ENCODE data around the gene BAG5.

Gene BAG5

DNA sequence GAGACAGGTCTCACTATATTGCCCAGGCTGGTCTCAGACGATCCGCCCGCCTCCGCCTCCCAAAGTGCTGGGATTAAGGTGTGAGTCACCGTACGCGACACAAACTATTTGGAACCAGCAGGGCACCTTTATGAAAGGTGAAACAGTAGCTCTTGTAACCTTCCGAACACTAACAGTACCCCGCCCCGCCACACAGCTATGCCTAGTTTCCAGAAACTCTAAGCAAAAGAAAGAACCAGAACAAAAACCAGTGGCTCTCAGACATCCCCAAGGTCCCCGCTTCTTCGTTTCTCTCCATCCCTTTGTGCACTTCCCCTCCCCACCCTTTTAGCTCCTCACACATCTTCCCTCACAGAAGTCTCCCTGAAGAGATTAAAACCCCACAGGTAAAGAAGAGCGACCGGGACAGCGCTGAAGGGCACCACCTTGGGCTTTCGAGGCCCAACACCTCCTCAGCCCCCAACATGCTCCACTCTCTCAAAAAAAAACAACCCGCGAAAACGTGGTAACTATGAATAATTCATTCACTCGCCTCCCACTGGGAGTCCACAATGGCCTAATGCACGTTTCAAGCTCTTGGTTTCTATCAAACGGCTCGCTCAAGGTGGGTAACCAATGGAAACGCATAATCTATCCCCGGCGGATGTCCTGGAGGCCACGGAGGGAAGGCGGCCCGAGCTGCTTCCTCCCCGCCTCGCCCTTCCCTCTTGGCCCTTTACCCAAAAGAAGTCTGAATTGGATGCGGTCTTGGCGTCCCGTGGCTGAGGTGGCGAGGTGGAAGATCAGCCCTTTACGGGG is 877 bp downstream of the BAG5 start:
- Mint-ChIP-seq H3K36me3 (ENCODE audit: low read depth) (peaks cover 31% of the 10 kb centered on the region), H3K27ac (peak overlapping the region; percentile 94 to 96 (median 96)), H3K9me3 (no peaks in the 10 kb centered on the region), H3K4me3 (peak overlapping the region; percentile 91 to 96 (median 96)), H3K4me1 (peaks cover 58% of the 10 kb centered on the region), H3K27me3 (ENCODE audit: low read depth) (no peaks in the 10 kb centered on the region)
- no peak for TF ChIP-seq CTCF (IDR thresholded peaks at IDR 0.05; ENCODE audit: unreplicated experiment in 3 of 3)

DNA sequence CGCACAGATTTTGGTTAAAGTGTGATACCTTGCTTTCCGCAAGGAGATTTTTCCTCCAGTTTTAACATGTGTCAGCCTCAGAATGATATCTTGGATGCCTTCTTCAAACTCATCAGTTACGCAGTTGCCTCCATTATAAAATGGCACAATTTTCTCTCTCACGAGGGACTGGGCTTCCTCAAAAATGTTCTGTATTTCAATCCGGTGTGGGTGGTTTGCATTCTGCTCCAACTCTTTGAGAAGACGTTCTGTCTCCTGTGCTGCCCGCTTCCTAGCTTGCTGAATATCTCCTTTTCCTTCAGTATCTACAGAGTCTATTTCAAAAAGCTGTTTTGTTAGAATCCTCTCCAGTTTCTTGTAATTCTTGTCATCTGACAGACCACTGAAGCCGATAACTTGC is 1.8 kb downstream of the BAG5 start:
- peak overlapping the region; percentile 94 to 96 (median 96) for H3K27ac Mint-ChIP-seq
- H3K4me3 Mint-ChIP-seq: peak overlapping the region; percentile 91 to 96 (median 96)
- H3K36me3 Mint-ChIP-seq (ENCODE audit: low read depth): peaks cover 31% of the 10 kb centered on the region

GRCh38 chr14:103559766-103560165 is 2.7 kb downstream of the BAG5 start:
- no peak for TF ChIP-seq CTCF (IDR thresholded peaks at IDR 0.05; ENCODE audit: unreplicated experiment in 3 of 3)
- peaks cover 68% of the 10 kb centered on the region for H3K4me1 Mint-ChIP-seq
- H3K27me3 Mint-ChIP-seq (ENCODE audit: low read depth): no peaks in the 10 kb centered on the region
- no peaks in the 10 kb centered on the region for H3K9me3 Mint-ChIP-seq
- peaks cover 31% of the 10 kb centered on the region for H3K36me3 Mint-ChIP-seq (ENCODE audit: low read depth)
- peak overlapping the region in 2 of 3 experiments; percentile 35 to 56 for H3K27ac Mint-ChIP-seq
- peak overlapping the region; percentile 26 to 63 (median 62) for H3K4me3 Mint-ChIP-seq

More for the DNA sequence above, 1.8 kb downstream of the BAG5 start:
- H3K4me1 Mint-ChIP-seq: peaks cover 59% of the 10 kb centered on the region
- H3K9me3 Mint-ChIP-seq: no peaks in the 10 kb centered on the region
- TF ChIP-seq CTCF (IDR thresholded peaks at IDR 0.05; ENCODE audit: unreplicated experiment in 3 of 3): no peak
- no peaks in the 10 kb centered on the region for H3K27me3 Mint-ChIP-seq (ENCODE audit: low read depth)

GRCh38 chr14:103558071-103558882 is 4.2 kb downstream of the BAG5 start:
- Mint-ChIP-seq H3K27me3 (ENCODE audit: low read depth) (peaks cover 3% of the 10 kb centered on the region), H3K36me3 (ENCODE audit: low read depth) (peaks cover 31% of the 10 kb centered on the region), H3K27ac (peak overlapping the region; percentile 72 to 96 (median 86)), H3K9me3 (no peaks in the 10 kb centered on the region), H3K4me3 (peak overlapping the region; percentile 73 to 81 (median 74)), H3K4me1 (peaks cover 59% of the 10 kb centered on the region)
- no peak for TF ChIP-seq CTCF (IDR thresholded peaks at IDR 0.05; ENCODE audit: unreplicated experiment in 3 of 3)

- H3K4me3 Mint-ChIP-seq: peak overlapping the region in 2 of 3 experiments; percentile 25 to 28
- no peaks in the 10 kb centered on the region for H3K9me3 Mint-ChIP-seq
- peaks cover 68% of the 10 kb centered on the region for H3K4me1 Mint-ChIP-seq
- peaks cover 3% of the 10 kb centered on the region for H3K27me3 Mint-ChIP-seq (ENCODE audit: low read depth)
- peak overlapping the region in 2 of 3 experiments; percentile 75 to 92 for H3K27ac Mint-ChIP-seq
- H3K36me3 Mint-ChIP-seq (ENCODE audit: low read depth): peaks cover 31% of the 10 kb centered on the region
- no peak for TF ChIP-seq CTCF (IDR thresholded peaks at IDR 0.05; ENCODE audit: unreplicated experiment in 3 of 3)
These were observed 5.3 kb downstream of the BAG5 start for GRCh38 chr14:103556946-103557758.
